Measurements from ENCODE around the gene RCHY1.

GRCh38 chr4:75432683-75433082 is 81.5 kb downstream of the RCHY1 start:
- no peak for TF ChIP-seq CTCF (IDR thresholded peaks at IDR 0.05)
- no peak for TF ChIP-seq POLR2AphosphoS5 (IDR thresholded peaks at IDR 0.05)
- no peak for TF ChIP-seq POLR2A (IDR thresholded peaks at IDR 0.05)
